ENCODE results near the gene RIIAD1. TPM values are rescaled to one million over a fixed set of nuclear protein-coding genes. Genes with fewer than 3 reads are reported as not detected.

The RIIAD1 gene
- polyA plus RNA-seq, 2 donors, result not detected

GRCh38 chr1:151693057-151693651 is 28.2 kb upstream of the RIIAD1 start:
- Histone ChIP-seq H3K27me3 (ENCODE audit: control insufficient read depth in 1 of 2, insufficient read depth in 2 of 2, low read length in 2 of 2) (no peaks in the 10 kb centered on the region), H3K9me3 (ENCODE audit: control insufficient read depth in 2 of 2, insufficient read depth in 1 of 2, low read depth in 1 of 2, low read length in 1 of 2) (no peaks in the 10 kb centered on the region), H3K4me3 (ENCODE audit: low read depth in 1 of 2, low read length in 2 of 2) (no peak overlapping the region), H3K36me3 (ENCODE audit: control insufficient read depth in 2 of 2, insufficient read depth in 2 of 2, low read length in 1 of 2) (peaks cover 7 to 10% of the 10 kb centered on the region in 2 donors), H3K27ac (ENCODE audit: low read depth in 2 of 2, low read length in 1 of 2) (no peak overlapping the region), H3K4me1 (ENCODE audit: control insufficient read depth in 2 of 2, insufficient read depth in 2 of 2, low read length in 1 of 2) (no peaks in the 10 kb centered on the region)
- 78 to 84% methylated on average over 4 of the region's 4 CpGs for WGBS, 2 donors

- Histone ChIP-seq H3K4me3 (ENCODE audit: low read depth in 1 of 2, low read length in 2 of 2) (no peak overlapping the region), H3K4me1 (ENCODE audit: control insufficient read depth in 2 of 2, insufficient read depth in 2 of 2, low read length in 1 of 2) (no peaks in the 10 kb centered on the region), H3K9me3 (ENCODE audit: control insufficient read depth in 2 of 2, insufficient read depth in 1 of 2, low read depth in 1 of 2, low read length in 1 of 2) (no peaks in the 10 kb centered on the region), H3K36me3 (ENCODE audit: control insufficient read depth in 2 of 2, insufficient read depth in 2 of 2, low read length in 1 of 2) (peaks cover 10 to 11% of the 10 kb centered on the region in 2 donors), H3K27me3 (ENCODE audit: control insufficient read depth in 1 of 2, insufficient read depth in 2 of 2, low read length in 2 of 2) (no peaks in the 10 kb centered on the region), H3K27ac (ENCODE audit: low read depth in 2 of 2, low read length in 1 of 2) (no peak overlapping the region)
- WGBS, 2 donors, result 96 to 98% methylated on average over 5 of the region's 5 CpGs
These were observed 19.8 kb upstream of the RIIAD1 start for GRCh38 chr1:151701515-151701914.

DNA sequence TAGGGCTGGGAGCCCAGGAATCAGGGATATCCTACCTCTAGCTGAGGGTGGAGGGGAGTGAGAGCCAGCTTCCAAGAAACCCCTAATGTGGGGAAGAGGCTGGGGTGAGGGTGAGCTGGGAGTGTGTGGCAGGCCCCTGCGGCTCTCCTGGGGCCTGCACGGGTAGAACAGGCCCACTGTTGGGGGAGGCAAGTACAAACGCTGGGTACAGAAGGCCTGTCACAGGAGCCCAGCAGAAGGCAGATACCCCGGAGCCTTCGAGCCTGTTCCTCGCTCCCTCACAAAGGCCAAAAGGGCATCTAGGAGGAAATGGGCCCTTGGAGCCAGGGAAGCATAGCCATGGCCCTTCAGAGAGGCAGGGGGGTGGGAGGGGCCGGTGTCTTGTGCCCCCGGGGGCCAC is 18.4 kb upstream of the RIIAD1 start:
- H3K27ac ChIP-seq (ENCODE audit: low read depth in 2 of 2, low read length in 1 of 2), result no peak overlapping the region
- H3K27me3 ChIP-seq (ENCODE audit: control insufficient read depth in 1 of 2, insufficient read depth in 2 of 2, low read length in 2 of 2), result no peaks in the 10 kb centered on the region
- peaks cover 0 to 5% of the 10 kb centered on the region in 2 donors for H3K4me1 ChIP-seq (ENCODE audit: control insufficient read depth in 2 of 2, insufficient read depth in 2 of 2, low read length in 1 of 2)
- H3K4me3 ChIP-seq (ENCODE audit: low read depth in 1 of 2, low read length in 2 of 2), result no peak overlapping the region
- WGBS, 2 donors, result 48 to 52% methylated on average over 8 of the region's 8 CpGs
- H3K9me3 ChIP-seq (ENCODE audit: control insufficient read depth in 2 of 2, insufficient read depth in 1 of 2, low read depth in 1 of 2, low read length in 1 of 2), result no peaks in the 10 kb centered on the region
- H3K36me3 ChIP-seq (ENCODE audit: control insufficient read depth in 2 of 2, insufficient read depth in 2 of 2, low read length in 1 of 2), result peaks cover 7 to 10% of the 10 kb centered on the region in 2 donors

DNA sequence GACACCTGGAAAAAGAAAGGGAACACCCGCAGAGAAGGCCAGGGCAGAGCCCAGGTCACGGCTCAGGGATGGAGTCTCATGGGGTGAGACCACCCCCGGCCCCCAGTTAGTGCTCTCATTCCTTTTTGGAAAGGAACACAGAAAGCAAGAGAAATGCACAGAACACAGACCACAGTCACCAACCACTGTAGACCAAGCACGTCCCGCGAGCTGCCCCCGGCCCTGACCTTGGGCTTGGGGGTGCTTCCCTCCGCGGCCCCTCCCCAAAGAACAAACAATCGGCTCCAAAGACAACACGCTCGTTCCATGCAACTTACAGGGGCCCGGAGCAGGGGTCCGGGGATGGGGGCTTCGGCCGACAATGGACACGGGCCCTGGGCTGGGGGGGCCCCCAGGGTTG is 17.5 kb upstream of the RIIAD1 start:
- no peak overlapping the region for H3K4me3 ChIP-seq (ENCODE audit: low read depth in 1 of 2, low read length in 2 of 2)
- H3K4me1 ChIP-seq (ENCODE audit: control insufficient read depth in 2 of 2, insufficient read depth in 2 of 2, low read length in 1 of 2), result peaks cover 0 to 5% of the 10 kb centered on the region in 2 donors
- no peaks in the 10 kb centered on the region for H3K27me3 ChIP-seq (ENCODE audit: control insufficient read depth in 1 of 2, insufficient read depth in 2 of 2, low read length in 2 of 2)
- no peak overlapping the region for H3K27ac ChIP-seq (ENCODE audit: low read depth in 2 of 2, low read length in 1 of 2)
- no peaks in the 10 kb centered on the region for H3K9me3 ChIP-seq (ENCODE audit: control insufficient read depth in 2 of 2, insufficient read depth in 1 of 2, low read depth in 1 of 2, low read length in 1 of 2)
- peaks cover 7 to 10% of the 10 kb centered on the region in 2 donors for H3K36me3 ChIP-seq (ENCODE audit: control insufficient read depth in 2 of 2, insufficient read depth in 2 of 2, low read length in 1 of 2)
- WGBS, 2 donors, result 56 to 64% methylated on average over 17 of the region's 17 CpGs

- WGBS, 2 donors, result 83 to 84% methylated on average over 4 of the region's 4 CpGs
- H3K4me3 ChIP-seq (ENCODE audit: low read depth in 1 of 2, low read length in 2 of 2), result no peak overlapping the region
- H3K4me1 ChIP-seq (ENCODE audit: control insufficient read depth in 2 of 2, insufficient read depth in 2 of 2, low read length in 1 of 2), result peaks cover 0 to 5% of the 10 kb centered on the region in 2 donors
- no peaks in the 10 kb centered on the region for H3K27me3 ChIP-seq (ENCODE audit: control insufficient read depth in 1 of 2, insufficient read depth in 2 of 2, low read length in 2 of 2)
- no peak overlapping the region for H3K27ac ChIP-seq (ENCODE audit: low read depth in 2 of 2, low read length in 1 of 2)
- no peaks in the 10 kb centered on the region for H3K9me3 ChIP-seq (ENCODE audit: control insufficient read depth in 2 of 2, insufficient read depth in 1 of 2, low read depth in 1 of 2, low read length in 1 of 2)
- peaks cover 3 to 10% of the 10 kb centered on the region in 2 donors for H3K36me3 ChIP-seq (ENCODE audit: control insufficient read depth in 2 of 2, insufficient read depth in 2 of 2, low read length in 1 of 2)
These were observed 17.1 kb upstream of the RIIAD1 start for GRCh38 chr1:151704246-151704645.

DNA sequence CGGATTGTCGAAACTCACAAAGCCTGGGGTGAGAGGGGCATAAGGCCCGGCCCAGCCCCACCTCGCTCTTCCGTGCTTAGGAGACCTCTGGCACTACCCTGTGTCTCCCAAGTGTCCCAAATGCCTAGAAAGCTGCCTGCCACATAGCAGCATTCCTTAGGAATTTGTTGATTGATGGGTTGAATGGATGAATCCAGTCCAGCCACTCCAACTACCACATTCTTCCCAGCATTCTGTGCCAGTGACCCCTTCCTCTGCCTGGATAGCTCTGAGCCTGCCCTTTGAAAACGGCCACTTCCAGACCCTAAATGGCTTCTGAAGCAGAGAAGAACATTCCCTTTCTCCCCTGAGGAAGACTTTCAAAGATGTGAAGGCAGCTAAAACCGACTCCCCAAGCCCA is 16.2 kb upstream of the RIIAD1 start:
- WGBS, 2 donors, result 82 to 85% methylated on average over 7 of the region's 7 CpGs
- H3K36me3 ChIP-seq (ENCODE audit: control insufficient read depth in 2 of 2, insufficient read depth in 2 of 2, low read length in 1 of 2), result peaks cover 3 to 10% of the 10 kb centered on the region in 2 donors
- H3K27ac ChIP-seq (ENCODE audit: low read depth in 2 of 2, low read length in 1 of 2), result no peak overlapping the region
- H3K4me3 ChIP-seq (ENCODE audit: low read depth in 1 of 2, low read length in 2 of 2), result no peak overlapping the region
- no peaks in the 10 kb centered on the region for H3K27me3 ChIP-seq (ENCODE audit: control insufficient read depth in 1 of 2, insufficient read depth in 2 of 2, low read length in 2 of 2)
- H3K4me1 ChIP-seq (ENCODE audit: control insufficient read depth in 2 of 2, insufficient read depth in 2 of 2, low read length in 1 of 2), result peaks cover 0 to 5% of the 10 kb centered on the region in 2 donors
- H3K9me3 ChIP-seq (ENCODE audit: control insufficient read depth in 2 of 2, insufficient read depth in 1 of 2, low read depth in 1 of 2, low read length in 1 of 2), result no peaks in the 10 kb centered on the region

DNA sequence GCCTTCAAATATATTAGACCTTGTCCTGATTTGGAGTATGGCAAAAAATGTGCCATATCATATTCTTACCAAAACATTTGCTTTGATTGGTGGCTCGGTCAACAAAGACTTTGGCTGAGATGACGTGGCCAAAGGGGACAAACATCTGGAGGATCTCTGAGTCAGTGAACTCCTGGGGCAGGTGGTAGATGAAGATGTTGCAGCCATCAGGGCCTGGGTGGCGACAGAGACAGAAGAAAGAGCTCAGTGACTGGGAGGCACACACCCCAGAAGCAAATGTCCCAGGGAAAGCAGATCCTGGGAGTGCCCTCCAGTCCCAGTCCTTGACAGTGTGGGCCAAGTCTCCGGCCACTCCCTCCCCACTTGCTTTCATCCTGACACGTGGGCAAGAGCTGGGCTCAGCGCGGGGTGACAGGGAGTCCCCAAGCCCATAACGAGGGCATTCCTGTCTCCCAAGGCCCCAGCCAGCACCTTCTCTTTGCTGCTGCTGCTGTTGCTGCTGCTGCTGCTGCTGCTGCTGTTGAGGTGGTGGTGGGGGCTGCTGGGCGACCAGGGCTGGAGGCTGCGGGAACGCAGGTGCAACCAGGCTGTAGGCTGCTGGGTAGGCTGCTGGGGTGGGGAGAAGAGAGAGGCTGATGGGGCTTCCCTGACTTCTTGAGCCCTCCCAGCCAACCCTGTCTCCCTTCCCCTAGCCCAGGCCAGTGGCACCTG is 15.4 kb upstream of the RIIAD1 start:
- H3K27ac ChIP-seq (ENCODE audit: low read depth in 2 of 2, low read length in 1 of 2), result no peak overlapping the region
- no peaks in the 10 kb centered on the region for H3K9me3 ChIP-seq (ENCODE audit: control insufficient read depth in 2 of 2, insufficient read depth in 1 of 2, low read depth in 1 of 2, low read length in 1 of 2)
- H3K4me3 ChIP-seq (ENCODE audit: low read depth in 1 of 2, low read length in 2 of 2), result no peak overlapping the region
- peaks cover 0 to 5% of the 10 kb centered on the region in 2 donors for H3K4me1 ChIP-seq (ENCODE audit: control insufficient read depth in 2 of 2, insufficient read depth in 2 of 2, low read length in 1 of 2)
- H3K36me3 ChIP-seq (ENCODE audit: control insufficient read depth in 2 of 2, insufficient read depth in 2 of 2, low read length in 1 of 2), result peaks cover 3 to 7% of the 10 kb centered on the region in 2 donors
- 55 to 57% methylated on average over 11 of the region's 11 CpGs for WGBS, 2 donors
- H3K27me3 ChIP-seq (ENCODE audit: control insufficient read depth in 1 of 2, insufficient read depth in 2 of 2, low read length in 2 of 2), result no peaks in the 10 kb centered on the region

DNA sequence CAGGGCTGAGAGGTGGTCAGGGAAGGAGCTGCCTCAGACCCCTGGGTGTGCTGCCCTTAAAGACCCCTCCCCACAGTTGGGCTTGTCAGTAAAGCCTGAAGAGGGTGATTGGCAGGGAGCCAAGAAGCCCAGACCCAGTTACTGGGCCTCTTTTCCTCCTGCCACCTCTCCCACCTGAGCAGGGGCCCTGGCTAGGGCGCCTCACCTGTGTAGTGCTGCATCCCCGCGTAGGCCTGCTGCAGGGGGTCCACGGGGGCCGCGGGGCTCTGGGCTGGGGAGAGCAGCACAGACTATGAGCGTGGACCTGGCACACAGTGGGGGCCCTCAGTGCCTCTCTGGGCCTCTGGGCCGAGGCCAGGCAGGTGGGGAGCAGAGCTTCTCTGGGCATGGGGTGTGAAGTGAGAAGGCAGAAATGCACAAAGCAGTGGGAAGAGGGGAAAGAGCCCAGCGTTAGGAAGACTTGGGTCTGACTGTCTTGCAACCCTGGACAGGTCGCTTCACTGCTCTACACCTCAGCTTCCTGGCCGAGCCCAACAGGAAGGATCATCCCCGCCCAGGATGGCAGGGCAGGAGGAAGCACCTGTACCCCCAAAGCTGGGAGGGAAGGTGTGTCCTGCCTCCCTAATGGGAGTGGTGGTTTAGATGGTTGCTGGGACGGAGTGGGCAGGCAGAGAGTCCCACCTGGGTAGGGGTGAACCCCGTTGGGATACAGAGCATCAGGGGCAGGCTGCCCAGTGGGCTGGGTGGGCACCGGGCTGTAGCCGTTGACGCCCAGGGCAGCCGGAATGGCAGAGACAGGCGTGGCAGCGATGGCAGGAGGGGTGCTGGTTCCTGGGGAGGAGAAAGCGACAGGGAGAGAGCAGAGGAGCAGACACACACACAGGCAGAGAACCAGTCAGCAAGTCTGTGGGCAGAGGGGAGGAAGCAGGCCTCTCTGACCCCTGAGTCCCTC is 14.6 kb upstream of the RIIAD1 start:
- no peak overlapping the region for H3K27ac ChIP-seq (ENCODE audit: low read depth in 2 of 2, low read length in 1 of 2)
- H3K27me3 ChIP-seq (ENCODE audit: control insufficient read depth in 1 of 2, insufficient read depth in 2 of 2, low read length in 2 of 2), result no peaks in the 10 kb centered on the region
- H3K36me3 ChIP-seq (ENCODE audit: control insufficient read depth in 2 of 2, insufficient read depth in 2 of 2, low read length in 1 of 2), result no peaks in the 10 kb centered on the region
- 74 to 76% methylated on average over 21 of the region's 21 CpGs for WGBS, 2 donors
- H3K4me1 ChIP-seq (ENCODE audit: control insufficient read depth in 2 of 2, insufficient read depth in 2 of 2, low read length in 1 of 2), result peaks cover 0 to 5% of the 10 kb centered on the region in 2 donors
- H3K4me3 ChIP-seq (ENCODE audit: low read depth in 1 of 2, low read length in 2 of 2), result no peak overlapping the region
- H3K9me3 ChIP-seq (ENCODE audit: control insufficient read depth in 2 of 2, insufficient read depth in 1 of 2, low read depth in 1 of 2, low read length in 1 of 2), result no peaks in the 10 kb centered on the region

DNA sequence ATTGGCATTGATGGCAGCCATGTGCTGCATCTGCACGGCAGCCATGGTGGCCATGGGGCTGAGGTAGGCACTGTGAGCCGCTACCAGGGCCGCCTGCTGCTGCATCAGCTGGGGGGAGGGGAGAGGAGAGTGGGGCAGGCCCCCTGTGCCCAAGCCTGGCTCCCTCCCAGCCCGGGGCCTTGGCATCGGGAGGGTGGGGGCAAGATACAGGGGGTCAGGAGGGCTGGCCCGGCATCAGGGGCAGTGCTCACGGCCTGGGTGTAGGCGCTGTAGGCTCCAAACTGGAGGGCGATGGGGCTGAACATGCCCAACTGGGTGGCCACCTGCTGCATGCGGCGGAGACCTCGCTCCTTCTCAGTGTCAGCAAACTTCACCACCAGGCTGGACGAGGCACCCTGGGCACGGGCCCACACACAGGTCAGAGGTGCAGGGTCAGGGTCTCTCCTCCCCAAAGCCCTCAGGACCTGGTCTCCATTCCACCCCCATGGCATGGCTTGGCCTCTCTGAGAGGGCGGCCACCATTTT is 13.7 kb upstream of the RIIAD1 start:
- WGBS, 2 donors, result 90 to 92% methylated on average over 15 of the region's 15 CpGs
- H3K4me1 ChIP-seq (ENCODE audit: control insufficient read depth in 2 of 2, insufficient read depth in 2 of 2, low read length in 1 of 2), result peaks cover 0 to 5% of the 10 kb centered on the region in 2 donors
- no peak overlapping the region for H3K27ac ChIP-seq (ENCODE audit: low read depth in 2 of 2, low read length in 1 of 2)
- H3K36me3 ChIP-seq (ENCODE audit: control insufficient read depth in 2 of 2, insufficient read depth in 2 of 2, low read length in 1 of 2), result no peaks in the 10 kb centered on the region
- H3K4me3 ChIP-seq (ENCODE audit: low read depth in 1 of 2, low read length in 2 of 2), result no peak overlapping the region
- no peaks in the 10 kb centered on the region for H3K9me3 ChIP-seq (ENCODE audit: control insufficient read depth in 2 of 2, insufficient read depth in 1 of 2, low read depth in 1 of 2, low read length in 1 of 2)
- H3K27me3 ChIP-seq (ENCODE audit: control insufficient read depth in 1 of 2, insufficient read depth in 2 of 2, low read length in 2 of 2), result no peaks in the 10 kb centered on the region

Data from esophagus (tissue), 2 donors.